Thyroid gland (tissue), 4 donors: ENCODE measurements around the gene TMEM167A. TPM values are rescaled to one million over a fixed set of nuclear protein-coding genes. Genes with fewer than 3 reads are reported as not detected.
A peak's percentile ranks its signal among the peaks of the same experiment; 100 is the strongest.

Experiments
- DNase-seq, 2 donors: peaks; one replicate each; pipeline ENCODE4 v3.0.0-alpha.2; 2019
- H3K27ac ChIP-seq, 3 donors: fragments of 200-600 bp; sonication (generic); 1 replicate in 2 of 3; 2 replicates in 1 of 3; pipeline ENCODE4 v1.5.1; 2016 to 2019; ENCODE audit warnings: mild to moderate bottlenecking in 1 of 3, moderate library complexity in 1 of 3
- H3K27me3 ChIP-seq: fragments of 200-600 bp; sonication (generic); one replicate; pipeline ENCODE4 v1.5.1; 2019
- H3K36me3 ChIP-seq, 2 donors: fragments of 200-600 bp; sonication (generic); one replicate each; pipeline ENCODE4 v1.5.1; 2016 to 2019
- H3K4me1 ChIP-seq, 2 donors: fragments of 200-600 bp; sonication (generic); one replicate each; pipeline ENCODE4 v1.5.1; 2017 to 2019
- H3K4me3 ChIP-seq, 3 donors: fragments of 200-600 bp; sonication (generic); replicated peaks in 1 of 3; 1 replicate in 2 of 3; 2 replicates in 1 of 3; pipeline ENCODE4 v1.5.1; 2016; ENCODE audit warnings: mild to moderate bottlenecking in 1 of 3
- H3K9me3 ChIP-seq: fragments of 200-600 bp; sonication (generic); one replicate; pipeline ENCODE4 v1.5.1; 2017
- CTCF ChIP-seq, 6 experiments: fragments of 200-600 bp in 3 of 6; fragments of 450-650 bp in 3 of 6; sonication (generic) in 3 of 6; IDR thresholded peaks; one replicate each; pipeline ENCODE4 v1.5.1; 2016 to 2019; ENCODE audit warnings: antibody characterized with exemption in 6 of 6, mild to moderate bottlenecking in 2 of 6, inconsistent platforms in 1 of 6, moderate library complexity in 1 of 6
- POLR2A ChIP-seq, 2 donors: fragments of 450-650 bp; IDR thresholded peaks; one replicate each; pipeline ENCODE4 v1.6.1; 2017; ENCODE audit warnings: antibody characterized with exemption in 2 of 2, mild to moderate bottlenecking in 2 of 2, moderate library complexity in 1 of 2
- WGBS, 2 donors: methylation state at CpG; one replicate each; pipeline ENCODE4 v1.1.5; 2017; 5-methylcytosine and 5-hydroxymethylcytosine counted together
- intact Hi-C: fragments of 100-400 bp; cut with DNase I; formaldehyde crosslinking; loops from one replicate; pipeline ENCODE4 v1.15.1; 2023
- total RNA-seq, 4 donors: library from RNA; depleted of rRNA; stranded (reverse); fragments of >200 nt; gene quantifications; one replicate each; pipeline ENCODE4 v1.2.3, GENCODE V29; 2016

The TMEM167A gene
- total RNA-seq, 4 donors from 2014 or later: 38.2 to 51.1 (median 49.2) TPM

GRCh38 chr5:83036991-83037575 lies 40.1 kb downstream of the TMEM167A start:
- H3K4me1 ChIP-seq: no peaks in the 10 kb centered on the region
- H3K27me3 ChIP-seq: no peaks in the 10 kb centered on the region
- H3K36me3 ChIP-seq: no peaks in the 10 kb centered on the region
- no peaks in the 10 kb centered on the region for H3K9me3 ChIP-seq
- H3K4me3 ChIP-seq: no peak overlapping the region
- intact Hi-C loops: no loop called here
- WGBS, 2 donors: 80 to 90% methylated on average over 4 of the region's 4 CpGs
- DNase-seq: no peak
- TF ChIP-seq POLR2A (IDR thresholded peaks at IDR 0.05) (no peak), CTCF (IDR thresholded peaks at IDR 0.05) (no peak)
- H3K27ac ChIP-seq: no peak overlapping the region

- peak; percentile 59 to 69 for DNase-seq
- intact Hi-C loops: no loop called here
- no peaks in the 10 kb centered on the region for H3K27me3 ChIP-seq
- H3K4me3 ChIP-seq: no peak overlapping the region
- TF ChIP-seq CTCF (IDR thresholded peaks at IDR 0.05): no peak
- TF ChIP-seq POLR2A (IDR thresholded peaks at IDR 0.05): no peak
- no peaks in the 10 kb centered on the region for H3K4me1 ChIP-seq
- H3K27ac ChIP-seq: no peak overlapping the region
- no peaks in the 10 kb centered on the region for H3K9me3 ChIP-seq
- no peaks in the 10 kb centered on the region for H3K36me3 ChIP-seq
- 68 to 72% methylated on average over 4 to 5 of the region's 5 CpGs for WGBS, 2 donors
Observed at GRCh38 chr5:83035373-83036100, 41.7 kb downstream of the TMEM167A start.

GRCh38 chr5:83034528-83035207 lies 42.5 kb downstream of the TMEM167A start:
- no peak for TF ChIP-seq CTCF (IDR thresholded peaks at IDR 0.05)
- no peak for TF ChIP-seq POLR2A (IDR thresholded peaks at IDR 0.05)
- no peaks in the 10 kb centered on the region for H3K36me3 ChIP-seq
- WGBS, 2 donors: 85 to 91% methylated on average over 4 of the region's 4 CpGs
- H3K9me3 ChIP-seq: no peaks in the 10 kb centered on the region
- intact Hi-C loops: no loop called here
- no peak overlapping the region for H3K27ac ChIP-seq
- H3K4me3 ChIP-seq: no peak overlapping the region
- DNase-seq: no peak
- H3K27me3 ChIP-seq: no peaks in the 10 kb centered on the region
- no peaks in the 10 kb centered on the region for H3K4me1 ChIP-seq

GRCh38 chr5:83034036-83034435 lies 43.2 kb downstream of the TMEM167A start:
- H3K4me1 ChIP-seq: no peaks in the 10 kb centered on the region
- H3K27ac ChIP-seq: no peak overlapping the region
- no peaks in the 10 kb centered on the region for H3K9me3 ChIP-seq
- H3K27me3 ChIP-seq: no peaks in the 10 kb centered on the region
- TF ChIP-seq POLR2A (IDR thresholded peaks at IDR 0.05) (no peak), CTCF (IDR thresholded peaks at IDR 0.05) (no peak)
- 72 to 75% methylated on average over 3 of the region's 3 CpGs for WGBS, 2 donors
- no peak overlapping the region for H3K4me3 ChIP-seq
- no peak for DNase-seq
- H3K36me3 ChIP-seq: no peaks in the 10 kb centered on the region
- intact Hi-C loops: no loop called here

GRCh38 chr5:83031381-83031780 lies 45.8 kb downstream of the TMEM167A start:
- Histone ChIP-seq H3K4me3 (no peak overlapping the region), H3K9me3 (no peaks in the 10 kb centered on the region), H3K27me3 (no peaks in the 10 kb centered on the region), H3K4me1 (no peaks in the 10 kb centered on the region), H3K36me3 (no peaks in the 10 kb centered on the region), H3K27ac (no peak overlapping the region)
- TF ChIP-seq CTCF (IDR thresholded peaks at IDR 0.05): no peak
- TF ChIP-seq POLR2A (IDR thresholded peaks at IDR 0.05): no peak
- 93 to 97% methylated on average over 1 of the region's 1 CpG for WGBS, 2 donors
- intact Hi-C loops: no loop called here
- no peak for DNase-seq
